Activated naive CD8-positive, alpha-beta T cell treated with anti-CD3 and anti-CD28 coated beads, Interleukin-2, amount 50 U/mL, for 16 hours (primary cell): Measurements from ENCODE around the gene DCBLD1.

Source experiments
- DNase-seq: peaks from one replicate; pipeline ENCODE4 v3.0.0-alpha.2; 2020; ENCODE audit warnings: low read depth, low spot score

DCBLD1 gene

DNA sequence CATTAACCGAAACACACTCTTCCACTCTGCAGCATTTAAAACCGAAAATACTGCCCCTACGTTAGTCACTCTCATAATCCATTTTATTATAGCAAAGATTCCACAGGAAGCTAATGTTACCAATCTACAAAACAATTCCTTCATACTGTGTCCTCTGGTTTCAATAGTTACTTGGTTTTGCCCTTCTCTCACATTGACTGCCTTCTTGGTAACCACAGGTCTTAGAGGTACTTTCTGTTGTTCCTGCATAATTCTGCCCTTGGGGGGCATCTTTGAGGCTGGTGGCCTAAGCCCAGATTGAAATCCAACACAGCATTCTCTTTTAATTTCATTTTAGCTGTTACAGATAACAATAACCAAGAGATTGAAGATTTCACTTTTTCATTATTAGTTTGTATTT lies 9.8 kb upstream of the DCBLD1 start:
- DNase-seq: no peak

- DNase-seq: no peak
These were observed 9.1 kb upstream of the DCBLD1 start for GRCh38 chr6:117473401-117473800.

GRCh38 chr6:117477988-117478852 lies 4.3 kb upstream of the DCBLD1 start:
- DNase-seq: no peak

GRCh38 chr6:117478853-117479231 lies 3.6 kb upstream of the DCBLD1 start:
- DNase-seq: no peak

GRCh38 chr6:117480651-117481050 lies 1.8 kb upstream of the DCBLD1 start:
- no peak for DNase-seq

GRCh38 chr6:117481278-117481925 lies 1.1 kb upstream of the DCBLD1 start:
- DNase-seq: no peak

DNA sequence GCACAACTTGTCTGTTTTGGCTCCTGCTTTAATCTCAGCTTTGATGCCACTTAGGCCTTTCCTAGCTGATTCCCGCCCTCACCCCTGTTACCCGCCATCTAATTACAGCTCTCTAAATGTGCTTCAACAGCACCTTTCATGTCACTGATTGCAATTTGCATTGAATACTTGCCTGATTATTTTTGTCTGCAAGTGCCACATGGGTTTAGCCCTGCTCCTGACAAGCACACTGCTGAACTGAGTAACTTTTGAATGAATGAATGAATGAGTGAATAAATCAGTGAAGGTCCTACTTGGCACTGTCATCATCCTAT lies 591 bp upstream of the DCBLD1 start:
- no peak for DNase-seq

DNA sequence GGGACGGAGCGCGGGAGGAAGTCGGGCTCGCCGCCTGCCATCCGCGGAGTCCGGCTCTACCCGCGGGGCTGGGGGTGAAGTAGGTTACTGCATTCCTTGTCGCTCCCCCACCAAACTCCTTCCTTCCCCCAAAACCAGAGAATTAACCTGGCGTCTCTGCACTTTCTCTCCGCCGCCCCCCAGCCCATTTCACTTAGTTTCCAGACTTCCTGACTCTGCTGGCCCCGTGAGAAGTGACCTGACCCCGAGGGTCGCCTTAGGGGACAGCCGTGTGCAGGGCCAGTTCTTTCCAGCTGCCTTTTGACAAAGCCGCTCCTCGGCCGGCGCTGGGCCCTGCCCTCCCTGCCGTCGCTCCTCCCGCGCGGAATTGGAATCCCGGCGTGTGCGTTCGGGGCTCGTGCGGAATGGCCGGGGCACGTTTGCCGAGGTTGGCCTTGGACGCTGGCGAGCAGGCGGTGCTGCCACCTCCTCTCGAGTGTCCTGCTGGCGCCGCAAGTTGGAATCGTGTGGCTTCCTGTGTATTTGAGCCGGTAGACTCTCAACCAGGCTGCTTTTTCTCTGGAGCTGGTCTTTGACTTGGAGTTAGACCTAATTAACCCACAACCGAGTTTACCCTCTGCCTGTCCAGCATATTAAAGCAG lies 650 bp downstream of the DCBLD1 start:
- no peak for DNase-seq

- no peak for DNase-seq
These were observed 1.2 kb downstream of the DCBLD1 start for GRCh38 chr6:117483645-117484016.

DNA sequence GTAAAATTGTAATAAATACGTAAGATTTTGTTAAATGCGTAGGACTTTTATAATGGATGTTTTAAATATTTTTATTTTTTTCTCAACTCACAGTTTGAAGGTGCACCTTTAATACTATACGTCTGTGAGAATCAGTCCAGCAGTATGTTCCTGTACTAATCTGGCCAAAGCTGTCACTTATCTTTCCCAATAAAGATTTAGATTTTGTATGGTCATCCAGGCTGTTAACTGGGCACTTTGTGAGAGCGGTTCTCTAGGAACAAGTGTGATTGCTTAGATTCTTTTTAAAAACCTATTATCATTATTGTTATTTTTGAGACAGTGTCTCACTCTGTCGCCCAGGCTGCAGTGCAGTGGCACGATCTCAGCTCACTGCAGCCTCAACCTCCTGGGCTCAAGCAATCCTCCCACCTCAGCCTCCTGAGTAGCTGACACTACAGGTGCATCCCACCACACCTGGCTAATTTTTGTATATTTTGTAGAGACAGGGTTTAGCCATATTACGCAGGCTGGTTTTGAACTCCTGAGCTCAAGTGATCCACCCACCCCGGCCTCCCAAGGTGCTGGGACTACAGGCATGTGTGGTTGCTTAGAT lies 1.7 kb downstream of the DCBLD1 start:
- no peak for DNase-seq

DNA sequence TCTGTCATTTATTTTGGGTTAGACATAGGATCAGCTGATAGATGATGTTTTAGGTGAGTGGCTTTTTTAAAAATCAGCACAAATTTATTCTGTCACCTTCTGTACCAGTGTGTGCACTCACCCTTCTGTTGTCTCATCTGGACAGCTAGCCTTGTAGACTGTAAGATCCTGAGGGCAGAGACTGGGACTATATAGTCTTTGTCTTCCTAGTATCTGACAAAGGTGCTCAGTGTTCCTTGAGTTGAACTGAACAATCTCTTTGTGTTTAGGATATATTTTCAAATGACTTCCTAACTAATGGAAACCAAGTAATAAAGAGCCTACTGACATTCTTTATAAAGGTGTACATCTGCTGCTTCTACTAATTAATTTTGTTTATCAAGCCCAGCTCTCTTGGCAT lies 3.0 kb downstream of the DCBLD1 start:
- DNase-seq: no peak

- no peak for DNase-seq
These were observed 5.3 kb downstream of the DCBLD1 start for GRCh38 chr6:117487821-117488220.

GRCh38 chr6:117489003-117489402 lies 6.5 kb downstream of the DCBLD1 start:
- DNase-seq: no peak

DNA sequence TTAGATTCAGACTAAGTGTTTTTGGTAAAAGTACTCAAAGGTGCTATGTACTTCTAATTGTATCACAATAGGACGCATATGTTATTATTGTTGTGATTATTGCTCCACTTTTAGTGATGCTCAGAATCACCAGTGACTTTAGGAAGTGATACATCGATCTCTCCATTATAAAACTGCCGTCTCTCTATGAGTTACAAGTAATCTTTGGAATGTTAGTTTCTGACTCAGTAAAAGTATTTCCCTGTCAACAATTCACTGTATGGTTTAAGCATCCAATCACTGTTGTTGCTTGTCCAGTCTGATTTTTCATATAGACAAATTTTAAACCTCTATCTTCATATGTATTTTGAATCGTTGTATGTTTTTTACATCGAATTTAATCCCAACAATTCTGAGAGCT lies 9.4 kb downstream of the DCBLD1 start:
- DNase-seq: no peak

DNA sequence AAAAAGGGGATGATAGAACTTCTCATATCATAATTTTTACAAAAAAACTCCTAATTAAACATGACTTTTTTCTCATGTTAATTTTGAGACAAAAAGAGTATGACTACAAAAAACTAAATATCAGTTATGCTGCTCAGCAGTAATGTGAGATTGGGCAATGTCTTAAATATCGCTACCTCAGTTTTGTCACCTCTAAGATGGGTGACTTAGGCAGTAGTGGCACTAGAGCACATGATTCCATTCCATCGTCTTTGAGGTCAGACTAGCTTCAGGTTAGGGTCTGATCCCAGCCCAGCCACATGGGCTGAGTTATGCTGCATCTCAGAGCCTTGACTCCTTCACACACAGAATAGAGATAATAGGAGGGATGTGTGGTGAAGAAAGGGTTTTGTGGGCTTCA lies 11.0 kb downstream of the DCBLD1 start:
- DNase-seq: no peak

DNA sequence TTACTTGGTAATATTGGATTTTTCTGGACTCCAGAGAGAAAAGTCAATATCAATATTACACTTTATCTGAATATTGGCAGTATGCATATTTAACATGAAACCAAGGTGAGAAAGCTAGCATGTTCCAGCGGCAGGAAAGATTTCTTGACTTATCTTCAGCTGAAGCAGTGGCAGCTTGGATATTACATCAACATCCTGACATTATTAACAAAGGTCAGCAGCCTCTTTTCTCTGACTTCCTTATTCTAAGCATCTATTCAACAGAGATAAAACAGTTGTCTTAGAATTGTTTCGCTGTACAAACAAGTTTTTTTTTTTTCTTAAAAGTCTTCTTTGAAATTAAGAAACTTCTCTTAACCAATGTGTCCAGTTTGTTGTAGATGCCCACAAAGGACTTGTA lies 11.8 kb downstream of the DCBLD1 start:
- no peak for DNase-seq

GRCh38 chr6:117494694-117495318 lies 12.3 kb downstream of the DCBLD1 start:
- no peak for DNase-seq

GRCh38 chr6:117495425-117495824 lies 13.0 kb downstream of the DCBLD1 start:
- no peak for DNase-seq

GRCh38 chr6:117495869-117496268 lies 13.4 kb downstream of the DCBLD1 start:
- DNase-seq: no peak

DNA sequence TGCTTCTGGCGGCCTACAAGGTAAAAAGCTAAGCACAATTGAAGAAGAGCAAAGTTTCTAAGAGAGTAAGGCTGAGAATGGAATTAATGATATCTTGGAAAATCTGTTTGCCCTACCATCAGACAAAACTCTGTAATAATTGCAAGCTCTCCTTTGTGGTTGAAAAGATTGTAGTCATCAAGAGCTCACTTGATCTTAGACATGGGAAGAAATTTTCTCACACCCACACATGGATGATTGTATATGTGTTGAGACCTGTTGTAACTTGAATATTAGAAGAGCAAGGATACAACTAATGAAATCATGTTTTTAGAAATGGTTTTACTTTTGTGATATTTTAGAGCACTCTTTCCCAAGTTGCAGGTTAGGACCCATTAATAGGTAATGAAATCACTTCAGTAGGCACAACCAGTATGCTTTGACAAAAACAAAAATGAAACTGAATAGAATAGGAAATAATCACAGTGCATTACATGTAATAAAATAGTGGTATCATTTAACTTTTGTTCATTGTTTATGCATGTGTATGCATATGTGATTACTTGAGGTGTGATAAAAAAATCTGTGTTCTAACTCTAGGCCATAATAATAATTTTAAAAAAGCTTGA lies 14.0 kb downstream of the DCBLD1 start:
- no peak for DNase-seq

DNA sequence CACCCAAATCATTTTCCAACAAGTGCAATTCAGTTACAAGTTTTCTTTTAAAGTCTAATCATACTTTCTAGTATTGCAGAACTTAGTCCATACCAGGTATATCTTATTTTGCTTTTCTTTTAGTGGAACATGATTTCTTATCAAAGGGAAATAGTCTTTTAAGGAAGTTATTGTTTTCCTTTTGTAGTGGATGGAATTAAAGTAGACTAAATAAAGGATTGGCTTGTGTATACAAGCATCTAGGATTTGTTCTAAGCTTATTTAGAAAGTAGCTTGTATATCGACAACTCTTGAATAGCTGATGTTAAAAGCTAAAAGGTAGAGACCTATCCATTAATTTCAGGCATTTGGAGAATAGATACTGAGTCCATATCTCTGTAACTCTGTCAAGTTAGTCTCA lies 14.8 kb downstream of the DCBLD1 start:
- DNase-seq: no peak

DNA sequence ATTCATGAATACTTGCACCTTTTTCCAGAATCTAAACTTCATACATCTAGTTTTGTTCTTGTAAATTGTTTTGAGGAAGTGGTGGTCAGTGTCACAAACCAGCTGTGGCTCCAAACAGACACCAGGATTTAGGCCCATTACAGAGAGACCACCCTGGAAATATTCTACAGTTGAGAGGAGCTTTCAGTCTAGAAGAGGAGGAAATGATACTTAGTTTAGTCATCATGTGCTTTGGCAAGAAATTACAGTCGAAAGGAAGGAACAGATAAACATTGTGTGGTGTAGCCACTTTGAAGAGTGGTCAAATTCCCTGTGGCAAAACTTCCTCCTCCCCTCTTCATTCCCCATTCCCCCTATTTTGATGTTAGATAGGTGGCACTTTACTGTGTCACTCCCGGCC lies 15.7 kb downstream of the DCBLD1 start:
- DNase-seq: no peak
